ENCODE data around the gene HSPA4L. TPM values are rescaled to one million over a fixed set of nuclear protein-coding genes. Genes with fewer than 3 reads are reported as not detected.

The HSPA4L gene
- total RNA-seq, 2 donors from 2014 or later = 5.3 to 17.7 TPM

- intact Hi-C loops (cut with DNase I) = no loop called here
- Histone ChIP-seq H3K27me3 (no peaks in the 10 kb centered on the region), H3K9ac (ENCODE audit: low read depth in 2 of 2, low read length in 2 of 2) (peak overlapping the region in 1 of 2 donors; percentile 15), H3K9me3 (no peaks in the 10 kb centered on the region), H3K4me1 (no peaks in the 10 kb centered on the region), H3K4me3 (no peak overlapping the region), H3K36me3 (no peaks in the 10 kb centered on the region), H3K27ac (no peak overlapping the region)
- no peak for DNase-seq
- TF ChIP-seq, protein P1, sequence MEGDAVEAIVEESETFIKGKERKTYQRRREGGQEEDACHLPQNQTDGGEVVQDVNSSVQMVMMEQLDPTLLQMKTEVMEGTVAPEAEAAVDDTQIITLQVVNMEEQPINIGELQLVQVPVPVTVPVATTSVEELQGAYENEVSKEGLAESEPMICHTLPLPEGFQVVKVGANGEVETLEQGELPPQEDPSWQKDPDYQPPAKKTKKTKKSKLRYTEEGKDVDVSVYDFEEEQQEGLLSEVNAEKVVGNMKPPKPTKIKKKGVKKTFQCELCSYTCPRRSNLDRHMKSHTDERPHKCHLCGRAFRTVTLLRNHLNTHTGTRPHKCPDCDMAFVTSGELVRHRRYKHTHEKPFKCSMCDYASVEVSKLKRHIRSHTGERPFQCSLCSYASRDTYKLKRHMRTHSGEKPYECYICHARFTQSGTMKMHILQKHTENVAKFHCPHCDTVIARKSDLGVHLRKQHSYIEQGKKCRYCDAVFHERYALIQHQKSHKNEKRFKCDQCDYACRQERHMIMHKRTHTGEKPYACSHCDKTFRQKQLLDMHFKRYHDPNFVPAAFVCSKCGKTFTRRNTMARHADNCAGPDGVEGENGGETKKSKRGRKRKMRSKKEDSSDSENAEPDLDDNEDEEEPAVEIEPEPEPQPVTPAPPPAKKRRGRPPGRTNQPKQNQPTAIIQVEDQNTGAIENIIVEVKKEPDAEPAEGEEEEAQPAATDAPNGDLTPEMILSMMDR (IDR thresholded peaks at IDR 0.05) = no peak
Measured at GRCh38 chr4:127783955-127784770, 2.0 kb downstream of the HSPA4L start.

DNA sequence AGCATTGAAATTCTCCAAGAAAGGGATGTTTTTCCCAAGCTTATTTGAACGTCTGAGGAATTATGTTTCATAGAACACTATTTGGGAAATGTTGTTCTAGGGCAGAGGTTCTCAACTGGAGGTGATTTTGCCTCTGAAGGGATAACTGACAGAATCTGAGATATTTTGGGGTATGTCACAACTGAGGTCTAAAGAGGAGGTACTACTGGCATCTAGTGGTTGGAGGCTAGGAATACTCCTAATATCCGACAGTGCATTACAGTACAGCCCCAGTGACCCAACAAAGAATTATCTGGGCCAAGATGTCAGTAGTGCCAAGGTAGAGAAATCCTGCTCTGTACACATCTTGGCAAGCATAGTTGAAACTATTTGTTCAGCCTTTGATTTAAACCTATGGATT, 6.4 kb downstream of the HSPA4L start:
- H3K4me1 ChIP-seq = no peaks in the 10 kb centered on the region
- TF ChIP-seq, protein P1 (IDR thresholded peaks at IDR 0.05) = no peak
- intact Hi-C loops (cut with DNase I) = no loop called here
- DNase-seq = no peak
- no peaks in the 10 kb centered on the region for H3K27me3 ChIP-seq
- H3K36me3 ChIP-seq = no peaks in the 10 kb centered on the region
- H3K27ac ChIP-seq = no peak overlapping the region
- no peak overlapping the region for H3K4me3 ChIP-seq
- no peak overlapping the region for H3K9ac ChIP-seq (ENCODE audit: low read depth in 2 of 2, low read length in 2 of 2)
- no peaks in the 10 kb centered on the region for H3K9me3 ChIP-seq

GRCh38 chr4:127791391-127791790, 9.3 kb downstream of the HSPA4L start:
- Histone ChIP-seq H3K27ac (no peak overlapping the region), H3K27me3 (no peaks in the 10 kb centered on the region), H3K36me3 (no peaks in the 10 kb centered on the region), H3K4me3 (no peak overlapping the region), H3K9ac (ENCODE audit: low read depth in 2 of 2, low read length in 2 of 2) (no peak overlapping the region), H3K4me1 (no peaks in the 10 kb centered on the region), H3K9me3 (no peaks in the 10 kb centered on the region)
- DNase-seq = no peak
- TF ChIP-seq, protein P1 (IDR thresholded peaks at IDR 0.05) = no peak
- intact Hi-C loops (cut with DNase I) = no loop called here

DNA sequence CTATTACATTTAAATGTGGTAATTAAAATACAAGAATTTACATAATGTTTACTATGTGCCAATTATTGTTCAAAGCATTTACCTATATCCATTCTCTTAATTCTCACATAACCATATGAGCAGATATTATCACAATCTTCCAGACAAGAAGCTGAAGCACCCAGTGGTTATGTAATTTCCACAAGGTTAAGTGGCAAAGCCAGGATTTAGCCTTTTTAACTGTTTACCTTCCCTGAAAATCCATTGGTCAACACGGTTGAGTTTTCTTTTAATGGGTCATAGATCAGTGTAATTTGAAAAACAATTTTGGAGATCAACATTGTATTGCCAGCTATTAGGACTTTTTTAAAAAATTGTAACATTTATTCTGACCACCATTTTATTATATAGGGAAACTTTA, 11.4 kb downstream of the HSPA4L start:
- DNase-seq = no peak
- no peaks in the 10 kb centered on the region for H3K4me1 ChIP-seq
- H3K9ac ChIP-seq (ENCODE audit: low read depth in 2 of 2, low read length in 2 of 2) = no peak overlapping the region
- H3K4me3 ChIP-seq = no peak overlapping the region
- H3K27ac ChIP-seq = no peak overlapping the region
- TF ChIP-seq, protein P1 (IDR thresholded peaks at IDR 0.05) = no peak
- no peaks in the 10 kb centered on the region for H3K27me3 ChIP-seq
- H3K36me3 ChIP-seq = no peaks in the 10 kb centered on the region
- no peaks in the 10 kb centered on the region for H3K9me3 ChIP-seq
- intact Hi-C loops (cut with DNase I) = no loop called here

- H3K36me3 ChIP-seq = no peaks in the 10 kb centered on the region
- TF ChIP-seq, protein P1 (IDR thresholded peaks at IDR 0.05) = no peak
Measured at GRCh38 chr4:127799711-127800110, 17.6 kb downstream of the HSPA4L start.

More at GRCh38 chr4:127799711-127800110, 17.6 kb downstream of the HSPA4L start:
- Histone ChIP-seq H3K9ac (ENCODE audit: low read depth in 2 of 2, low read length in 2 of 2) (no peak overlapping the region), H3K4me1 (no peaks in the 10 kb centered on the region), H3K27ac (no peak overlapping the region), H3K4me3 (no peak overlapping the region), H3K9me3 (no peaks in the 10 kb centered on the region), H3K27me3 (no peaks in the 10 kb centered on the region)
- intact Hi-C loops (cut with DNase I) = no loop called here
- no peak for DNase-seq
